ENCODE measurements around the gene MIX23. TPM values are rescaled to one million over a fixed set of nuclear protein-coding genes. Genes with fewer than 3 reads are reported as not detected.

Gene MIX23
- total RNA-seq: 10 to 100 TPM; 29.4 to 43.1 TPM

GRCh38 chr3:122382888-122383666 lies at the start of gene MIX23:
Gene MIX23 (minus strand): TSS chr3:122383231. CDS start chr3:122383224, 7 bp downstream.
- POLR2A ChIA-PET: no interaction called here
- no peaks in the 10 kb centered on the region for H3K9me3 Mint-ChIP-seq

GRCh38 chr3:122430371-122430770 lies 47.3 kb upstream of the MIX23 start:
- CTCF ChIA-PET: no interaction called here
- H3K4me3 Mint-ChIP-seq: no peak overlapping the region
- no peak overlapping the region for H3K27ac Mint-ChIP-seq
- POLR2A ChIA-PET: no interaction called here
- peaks cover 2% of the 10 kb centered on the region for H3K9me3 Mint-ChIP-seq
- peaks cover 10% of the 10 kb centered on the region for H3K4me1 Mint-ChIP-seq
- H3K36me3 Mint-ChIP-seq (ENCODE audit: low read depth): peaks cover 67% of the 10 kb centered on the region
- H3K27me3 Mint-ChIP-seq: no peaks in the 10 kb centered on the region
- no peak for DNase-seq

More at GRCh38 chr3:122382888-122383666, at the start of gene MIX23:
- DNase-seq: peak; percentile 88
- H3K4me1 Mint-ChIP-seq: peaks cover 66% of the 10 kb centered on the region
- peak within 1 kb of the TSS; percentile 93 for H3K27ac Mint-ChIP-seq
- no peaks in the 10 kb centered on the region for H3K27me3 Mint-ChIP-seq
- H3K4me3 Mint-ChIP-seq: peak within 1 kb of the TSS; percentile 93
- CTCF ChIA-PET: interaction anchor here (0.6 to 1.4 kb wide), 8 partner anchors 11 to 329 kb away, joined by 3 to 4 read pairs (median 3); partner anchors contain the start of gene WDR5B
- peaks cover 8% of the 10 kb centered on the region for H3K36me3 Mint-ChIP-seq (ENCODE audit: low read depth)

- H3K4me3 Mint-ChIP-seq: no peak overlapping the region
- no peaks in the 10 kb centered on the region for H3K9me3 Mint-ChIP-seq
- no peak overlapping the region for H3K27ac Mint-ChIP-seq
- ChIA-PET CTCF (no interaction called here), POLR2A (no interaction called here)
- H3K4me1 Mint-ChIP-seq: peaks cover 10% of the 10 kb centered on the region
- DNase-seq: no peak
- no peaks in the 10 kb centered on the region for H3K27me3 Mint-ChIP-seq
- H3K36me3 Mint-ChIP-seq (ENCODE audit: low read depth): peaks cover 62% of the 10 kb centered on the region
Observed at GRCh38 chr3:122427857-122428471, 44.9 kb upstream of the MIX23 start.

DNA sequence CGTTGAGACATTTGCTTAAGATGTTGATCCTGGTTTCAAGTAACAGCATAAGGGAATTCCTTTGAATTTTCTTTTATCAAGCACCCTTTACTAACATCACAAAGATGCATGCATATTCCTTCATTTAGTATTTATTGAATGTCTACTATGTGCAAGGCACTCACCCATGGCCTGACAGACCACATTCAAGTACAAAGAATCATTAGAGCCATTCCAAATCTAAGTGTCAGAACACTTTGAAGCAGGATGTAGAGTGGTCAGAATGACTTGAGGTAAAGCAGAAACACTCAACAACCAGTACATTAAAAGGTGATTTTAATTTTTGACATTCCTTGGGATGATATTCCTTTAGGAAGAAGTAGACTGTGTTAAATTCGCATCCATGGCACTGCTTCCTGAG lies 38.8 kb upstream of the MIX23 start:
- CTCF ChIA-PET: no interaction called here
- Mint-ChIP-seq H3K9me3 (no peaks in the 10 kb centered on the region), H3K36me3 (ENCODE audit: low read depth) (peaks cover 38% of the 10 kb centered on the region), H3K27ac (no peak overlapping the region), H3K4me1 (peaks cover 14% of the 10 kb centered on the region), H3K4me3 (no peak overlapping the region), H3K27me3 (no peaks in the 10 kb centered on the region)
- POLR2A ChIA-PET: no interaction called here
- no peak for DNase-seq

- DNase-seq: no peak
- Mint-ChIP-seq H3K27ac (no peak overlapping the region), H3K36me3 (ENCODE audit: low read depth) (peaks cover 34% of the 10 kb centered on the region), H3K9me3 (no peaks in the 10 kb centered on the region), H3K27me3 (no peaks in the 10 kb centered on the region), H3K4me3 (no peak overlapping the region), H3K4me1 (peaks cover 17% of the 10 kb centered on the region)
- CTCF ChIA-PET: no interaction called here
- POLR2A ChIA-PET: no interaction called here
Observed at GRCh38 chr3:122421101-122421500, 38.1 kb upstream of the MIX23 start.

DNA sequence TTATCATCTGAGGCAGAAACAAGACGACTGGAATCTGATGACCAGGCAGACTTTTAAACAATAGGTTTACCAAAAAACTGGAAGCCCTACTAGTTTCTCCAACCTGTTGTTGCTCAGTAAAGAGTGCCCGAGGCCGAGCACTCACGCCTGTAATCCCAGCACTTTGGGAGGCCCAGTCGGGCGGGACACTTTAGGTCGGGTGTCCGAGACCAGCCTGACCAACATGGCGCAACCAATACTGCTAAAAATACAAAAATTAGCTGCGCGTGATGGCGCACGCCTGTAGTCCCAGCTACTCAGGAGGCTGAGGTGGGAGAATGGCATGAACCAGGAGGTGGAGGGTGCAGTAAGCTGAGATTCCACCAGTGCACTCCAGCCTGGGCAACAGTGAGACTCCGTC lies 33.9 kb upstream of the MIX23 start:
- Mint-ChIP-seq H3K4me1 (peaks cover 42% of the 10 kb centered on the region), H3K4me3 (peak overlapping the region; percentile 87), H3K27me3 (no peaks in the 10 kb centered on the region), H3K36me3 (ENCODE audit: low read depth) (peaks cover 36% of the 10 kb centered on the region), H3K9me3 (no peaks in the 10 kb centered on the region), H3K27ac (peak overlapping the region; percentile 98)
- ChIA-PET CTCF (interaction anchor here (0.6 to 4.0 kb wide), 7 partner anchors 10 to 765 kb away, joined by 3 to 14 read pairs (median 4); partner anchors contain the start of genes DTX3L, FAM162A, MIX23 and PARP9), POLR2A (no interaction called here)
- no peak for DNase-seq

DNA sequence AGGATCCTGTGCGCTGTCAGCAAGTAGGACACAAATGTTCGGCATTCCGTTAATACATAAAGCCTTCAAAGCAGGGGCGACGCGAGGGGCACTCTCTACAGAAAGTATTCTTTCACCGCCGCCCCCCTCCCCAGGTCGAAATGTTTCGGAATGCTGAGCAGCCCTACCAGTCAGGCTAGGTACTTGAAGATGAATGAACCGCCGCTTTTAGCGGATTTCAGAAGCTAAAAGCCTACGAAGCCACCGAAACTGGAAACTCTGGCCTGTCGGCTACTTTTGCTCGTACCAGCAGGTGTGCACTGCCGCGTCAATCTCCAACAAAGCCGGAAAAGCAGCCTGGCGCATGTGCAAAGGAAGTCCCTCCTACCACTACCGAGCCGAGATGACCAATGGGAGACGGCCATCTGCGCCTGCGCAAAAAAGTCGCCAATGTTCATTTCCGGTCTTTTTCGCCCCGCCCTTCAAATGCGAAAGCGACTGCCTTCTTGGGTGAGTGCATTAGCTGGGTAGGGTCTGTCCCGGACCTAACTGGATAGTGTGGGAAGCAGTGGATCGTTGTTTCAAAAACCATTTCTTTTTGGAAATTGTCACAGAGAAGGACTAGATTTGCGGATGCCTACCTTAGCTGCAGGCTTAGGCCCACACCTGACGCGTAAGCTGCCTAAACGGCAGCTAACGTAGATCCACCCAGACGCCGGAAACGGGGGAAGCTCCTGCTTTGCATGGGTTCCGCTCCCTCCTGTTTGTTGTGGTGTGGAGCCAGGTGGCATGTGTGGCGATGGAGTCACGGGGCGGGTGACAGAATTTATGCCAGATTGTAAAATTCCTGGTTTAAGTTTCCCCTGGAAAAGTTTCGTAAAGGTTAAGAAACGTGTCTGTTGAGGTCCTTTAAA lies 33.0 kb upstream of the MIX23 start, which contains the start of gene WDR5B:
WDR5B (minus strand) TSS at position 301 of the 893 bp plus-strand sequence. CDS start 534 bp downstream, outside the sequence.
- peaks cover 33% of the 10 kb centered on the region for H3K36me3 Mint-ChIP-seq (ENCODE audit: low read depth)
- peak; percentile 99 for DNase-seq
- POLR2A ChIA-PET: interaction anchor here (0.6 to 1.2 kb wide), 4 partner anchors 30 to 264 kb away, joined by 4 to 5 read pairs (median 4); partner anchors contain the start of gene FAM162A
- CTCF ChIA-PET: interaction anchor here (0.8 to 4.0 kb wide), 7 partner anchors 9 to 148 kb away, joined by 3 to 14 read pairs (median 4); partner anchors contain the start of genes DTX3L, FAM162A, MIX23 and PARP9
- H3K27ac Mint-ChIP-seq: peak within 1 kb of the TSS; percentile 98
- peaks cover 42% of the 10 kb centered on the region for H3K4me1 Mint-ChIP-seq
- H3K4me3 Mint-ChIP-seq: peak within 1 kb of the TSS; percentile 87
- no peaks in the 10 kb centered on the region for H3K9me3 Mint-ChIP-seq
- H3K27me3 Mint-ChIP-seq: no peaks in the 10 kb centered on the region

GRCh38 chr3:122415104-122415744 lies 32.2 kb upstream of the MIX23 start:
- ChIA-PET CTCF (interaction anchor here (0.9 to 4.0 kb wide), 7 partner anchors 8 to 264 kb away, joined by 3 to 14 read pairs (median 6); partner anchors contain the start of genes DTX3L, FAM162A, MIX23 and PARP9), POLR2A (interaction anchor here (0.6 to 1.0 kb wide), 2 partner anchors 29 to 141 kb away, joined by 4 to 5 read pairs; no protein-coding TSS in a partner anchor)
- peak overlapping the region; percentile 98 for H3K27ac Mint-ChIP-seq
- peaks cover 35% of the 10 kb centered on the region for H3K36me3 Mint-ChIP-seq (ENCODE audit: low read depth)
- H3K27me3 Mint-ChIP-seq: no peaks in the 10 kb centered on the region
- peak overlapping the region; percentile 87 for H3K4me3 Mint-ChIP-seq
- no peaks in the 10 kb centered on the region for H3K9me3 Mint-ChIP-seq
- H3K4me1 Mint-ChIP-seq: peaks cover 42% of the 10 kb centered on the region
- peak; percentile 68 for DNase-seq

DNA sequence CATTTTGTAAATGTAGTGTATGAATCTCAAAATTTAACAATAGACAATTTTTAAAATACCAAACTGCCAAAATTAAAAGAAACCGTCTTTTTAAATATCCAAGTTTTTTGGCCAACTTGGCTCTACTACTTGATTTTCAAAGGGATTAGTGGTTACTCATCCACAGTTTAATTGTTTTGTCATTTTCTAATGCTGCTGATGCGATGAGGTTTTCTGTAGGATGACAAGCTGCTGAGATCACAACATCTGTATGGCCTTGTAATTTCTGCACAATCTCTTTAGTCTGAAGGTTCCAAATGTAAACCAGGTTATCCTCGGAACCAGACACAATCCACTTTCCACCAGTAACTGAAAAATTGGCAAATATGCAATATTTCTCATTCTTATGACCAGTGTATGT lies 31.4 kb upstream of the MIX23 start:
- H3K36me3 Mint-ChIP-seq (ENCODE audit: low read depth): peaks cover 36% of the 10 kb centered on the region
- peak overlapping the region; percentile 87 for H3K4me3 Mint-ChIP-seq
- H3K27me3 Mint-ChIP-seq: no peaks in the 10 kb centered on the region
- peaks cover 42% of the 10 kb centered on the region for H3K4me1 Mint-ChIP-seq
- ChIA-PET CTCF (interaction anchor here (1.3 to 4.0 kb wide), 2 partner anchors 21 to 264 kb away, joined by 6 to 12 read pairs; no protein-coding TSS in a partner anchor), POLR2A (no interaction called here)
- H3K27ac Mint-ChIP-seq: peak overlapping the region; percentile 98
- no peaks in the 10 kb centered on the region for H3K9me3 Mint-ChIP-seq
- DNase-seq: no peak

DNA sequence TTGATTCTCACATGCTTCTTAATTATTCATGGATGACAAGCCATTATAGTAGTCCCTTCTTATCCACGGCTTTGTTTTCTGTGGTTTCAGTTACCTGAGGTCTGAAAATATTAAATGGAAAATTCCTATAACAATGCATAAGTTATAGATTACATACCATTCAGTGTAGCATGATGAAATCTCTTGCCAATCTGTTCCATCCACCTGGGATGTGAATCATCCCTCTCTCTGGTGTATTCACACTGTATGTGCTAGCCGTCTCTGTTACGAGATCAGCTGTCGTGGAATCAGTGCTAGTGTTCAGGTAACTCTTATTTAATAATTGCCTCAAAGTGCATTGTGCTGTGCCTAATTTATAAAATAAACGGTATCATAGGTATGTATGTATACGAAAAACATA lies 27.6 kb upstream of the MIX23 start:
- CTCF ChIA-PET: no interaction called here
- Mint-ChIP-seq H3K9me3 (no peaks in the 10 kb centered on the region), H3K36me3 (ENCODE audit: low read depth) (peaks cover 37% of the 10 kb centered on the region), H3K27ac (no peak overlapping the region), H3K4me1 (peaks cover 30% of the 10 kb centered on the region), H3K4me3 (no peak overlapping the region), H3K27me3 (no peaks in the 10 kb centered on the region)
- POLR2A ChIA-PET: no interaction called here
- DNase-seq: no peak

DNA sequence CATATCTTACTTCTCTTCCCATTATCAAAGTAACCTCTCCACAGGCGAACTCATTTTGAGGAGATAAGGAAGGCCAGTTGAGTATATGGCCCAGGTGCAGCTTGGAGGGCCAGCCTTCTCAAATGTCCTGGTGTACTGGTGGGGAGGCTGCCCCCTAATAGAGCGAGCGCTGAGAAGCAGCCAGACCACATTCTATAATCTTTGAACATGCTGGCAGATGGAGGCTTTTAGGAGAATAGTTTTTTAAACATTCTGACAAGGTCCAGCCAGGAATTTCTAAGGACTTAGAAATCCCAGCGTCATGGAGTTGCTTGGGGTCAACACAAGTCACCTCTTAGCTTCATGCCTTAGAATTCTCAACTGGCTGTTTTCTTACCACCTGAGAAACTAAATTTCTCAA lies 27.1 kb upstream of the MIX23 start:
- Mint-ChIP-seq H3K27ac (no peak overlapping the region), H3K4me3 (no peak overlapping the region), H3K36me3 (ENCODE audit: low read depth) (peaks cover 34% of the 10 kb centered on the region), H3K9me3 (no peaks in the 10 kb centered on the region), H3K27me3 (no peaks in the 10 kb centered on the region), H3K4me1 (peaks cover 27% of the 10 kb centered on the region)
- CTCF ChIA-PET: interaction anchor here (1.7 kb wide), 1 partner anchor 26 kb away, joined by 6 read pairs; the partner anchor contains the start of gene FAM162A
- POLR2A ChIA-PET: no interaction called here
- DNase-seq: no peak

GRCh38 chr3:122409446-122409845 lies 26.4 kb upstream of the MIX23 start:
- H3K36me3 Mint-ChIP-seq (ENCODE audit: low read depth): peaks cover 30% of the 10 kb centered on the region
- DNase-seq: no peak
- no peaks in the 10 kb centered on the region for H3K9me3 Mint-ChIP-seq
- no peaks in the 10 kb centered on the region for H3K27me3 Mint-ChIP-seq
- no peak overlapping the region for H3K4me3 Mint-ChIP-seq
- ChIA-PET POLR2A (no interaction called here), CTCF (interaction anchor here (0.7 to 1.7 kb wide), 2 partner anchors 25 to 490 kb away, joined by 3 to 6 read pairs; partner anchors contain the start of gene FAM162A)
- H3K27ac Mint-ChIP-seq: no peak overlapping the region
- H3K4me1 Mint-ChIP-seq: peaks cover 21% of the 10 kb centered on the region
